ENCODE measurements around the gene SYT1. TPM values are rescaled to one million over a fixed set of nuclear protein-coding genes. Genes with fewer than 3 reads are reported as not detected.

The SYT1 gene
- total and polyA plus RNA-seq, 4 donors: 0.53 to 0.84 (median 0.64) TPM

DNA sequence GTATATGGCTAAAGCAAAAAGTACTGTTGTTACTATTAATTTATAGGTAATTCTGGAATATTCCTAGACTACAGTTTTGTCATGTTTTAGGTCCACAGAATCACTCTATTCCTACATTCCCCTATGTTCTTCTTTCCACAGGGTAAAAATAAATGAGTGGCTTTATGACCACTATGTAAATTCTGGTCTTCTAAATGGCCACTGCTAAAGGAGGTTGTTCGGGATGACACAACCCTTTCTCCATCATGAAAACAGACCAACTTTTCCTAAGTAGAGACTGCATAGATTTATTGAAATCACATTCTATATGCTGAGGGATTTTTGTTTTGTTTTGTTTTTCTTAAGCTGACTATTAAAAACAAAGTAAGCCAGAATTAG, 88.0 kb downstream of the SYT1 start:
- WGBS: 89% methylated on average over 1 of the region's 1 CpG
- Histone ChIP-seq H3K36me3 (ENCODE audit: control insufficient read depth in 4 of 4, insufficient read depth in 3 of 4, low read depth in 1 of 4, low read length in 3 of 4) (no peaks in the 10 kb centered on the region), H3K4me1 (ENCODE audit: control insufficient read depth in 4 of 4, insufficient read depth in 4 of 4, low read length in 3 of 4) (no peaks in the 10 kb centered on the region), H3K4me3 (ENCODE audit: low read depth in 1 of 3, low read length in 3 of 3) (no peak overlapping the region), H3K27me3 (ENCODE audit: control insufficient read depth in 4 of 4, insufficient read depth in 4 of 4, low read length in 3 of 4) (no peaks in the 10 kb centered on the region), H3K9me3 (ENCODE audit: control insufficient read depth in 4 of 4, low read length in 3 of 4) (no peaks in the 10 kb centered on the region), H3K27ac (ENCODE audit: low read depth in 1 of 2, low read length in 2 of 2) (no peak overlapping the region), H3K9ac (ENCODE audit: low read depth in 1 of 2, low read length in 2 of 2) (no peak overlapping the region)
- no peak for DNase-seq (ENCODE audit: low spot score)
- no peak for TF ChIP-seq YY1 (IDR thresholded peaks at IDR 0.05)
- no peak for TF ChIP-seq FOXA2 (IDR thresholded peaks at IDR 0.05)
- TF ChIP-seq SP1 (IDR thresholded peaks at IDR 0.05): no peak
- TF ChIP-seq ZBTB33 (IDR thresholded peaks at IDR 0.05): no peak
- no peak for TF ChIP-seq GABPA (IDR thresholded peaks at IDR 0.05 in 1 of 2, conservative IDR thresholded peaks at IDR 0.05 in 1 of 2)
- TF ChIP-seq, protein P1, sequence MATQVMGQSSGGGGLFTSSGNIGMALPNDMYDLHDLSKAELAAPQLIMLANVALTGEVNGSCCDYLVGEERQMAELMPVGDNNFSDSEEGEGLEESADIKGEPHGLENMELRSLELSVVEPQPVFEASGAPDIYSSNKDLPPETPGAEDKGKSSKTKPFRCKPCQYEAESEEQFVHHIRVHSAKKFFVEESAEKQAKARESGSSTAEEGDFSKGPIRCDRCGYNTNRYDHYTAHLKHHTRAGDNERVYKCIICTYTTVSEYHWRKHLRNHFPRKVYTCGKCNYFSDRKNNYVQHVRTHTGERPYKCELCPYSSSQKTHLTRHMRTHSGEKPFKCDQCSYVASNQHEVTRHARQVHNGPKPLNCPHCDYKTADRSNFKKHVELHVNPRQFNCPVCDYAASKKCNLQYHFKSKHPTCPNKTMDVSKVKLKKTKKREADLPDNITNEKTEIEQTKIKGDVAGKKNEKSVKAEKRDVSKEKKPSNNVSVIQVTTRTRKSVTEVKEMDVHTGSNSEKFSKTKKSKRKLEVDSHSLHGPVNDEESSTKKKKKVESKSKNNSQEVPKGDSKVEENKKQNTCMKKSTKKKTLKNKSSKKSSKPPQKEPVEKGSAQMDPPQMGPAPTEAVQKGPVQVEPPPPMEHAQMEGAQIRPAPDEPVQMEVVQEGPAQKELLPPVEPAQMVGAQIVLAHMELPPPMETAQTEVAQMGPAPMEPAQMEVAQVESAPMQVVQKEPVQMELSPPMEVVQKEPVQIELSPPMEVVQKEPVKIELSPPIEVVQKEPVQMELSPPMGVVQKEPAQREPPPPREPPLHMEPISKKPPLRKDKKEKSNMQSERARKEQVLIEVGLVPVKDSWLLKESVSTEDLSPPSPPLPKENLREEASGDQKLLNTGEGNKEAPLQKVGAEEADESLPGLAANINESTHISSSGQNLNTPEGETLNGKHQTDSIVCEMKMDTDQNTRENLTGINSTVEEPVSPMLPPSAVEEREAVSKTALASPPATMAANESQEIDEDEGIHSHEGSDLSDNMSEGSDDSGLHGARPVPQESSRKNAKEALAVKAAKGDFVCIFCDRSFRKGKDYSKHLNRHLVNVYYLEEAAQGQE (IDR thresholded peaks at IDR 0.05): no peak

- Histone ChIP-seq H3K9me3 (ENCODE audit: control insufficient read depth in 4 of 4, low read length in 3 of 4) (no peaks in the 10 kb centered on the region), H3K36me3 (ENCODE audit: control insufficient read depth in 4 of 4, insufficient read depth in 3 of 4, low read depth in 1 of 4, low read length in 3 of 4) (no peaks in the 10 kb centered on the region), H3K9ac (ENCODE audit: low read depth in 1 of 2, low read length in 2 of 2) (no peak overlapping the region), H3K27me3 (ENCODE audit: control insufficient read depth in 4 of 4, insufficient read depth in 4 of 4, low read length in 3 of 4) (no peaks in the 10 kb centered on the region), H3K27ac (ENCODE audit: low read depth in 1 of 2, low read length in 2 of 2) (no peak overlapping the region), H3K4me3 (ENCODE audit: low read depth in 1 of 3, low read length in 3 of 3) (no peak overlapping the region), H3K4me1 (ENCODE audit: control insufficient read depth in 4 of 4, insufficient read depth in 4 of 4, low read length in 3 of 4) (no peaks in the 10 kb centered on the region)
- DNase-seq (ENCODE audit: low spot score): no peak
- 69% methylated on average over 3 of the region's 3 CpGs for WGBS
- no peak for TF ChIP-seq EGR1 (IDR thresholded peaks at IDR 0.05; ENCODE audit: low read depth in 2 of 2)
- TF ChIP-seq MAX (IDR thresholded peaks at IDR 0.05): no peak
- TF ChIP-seq, protein P1 (IDR thresholded peaks at IDR 0.05): no peak
- no peak for TF ChIP-seq JUND (IDR thresholded peaks at IDR 0.05)
Observed at GRCh38 chr12:78958941-78959340, 94.4 kb downstream of the SYT1 start.

Data from liver (tissue), 9 donors.